IMR-90 (cell line): Measurements from ENCODE around the gene LONP2.
A peak's percentile ranks its signal among the peaks of the same experiment; 100 is the strongest.

Experiments used
- BHLHE40 ChIP-seq: fragments of 150-350 bp; IDR thresholded peaks from 2 replicates; pipeline ENCODE4 v1.6.1; 2016; ENCODE audit warnings: mild to moderate bottlenecking, low read depth, low read length
- CHD1 ChIP-seq: IDR thresholded peaks from 2 replicates; pipeline ENCODE4 v1.6.1; 2012; ENCODE audit warnings: low read depth, low read length, improper control_type of control experiment
- FOS ChIP-seq: fragments of 150-350 bp; IDR thresholded peaks from 2 replicates; pipeline ENCODE4 v1.6.1; 2016; ENCODE audit warnings: low read depth, low read length
- MAFK ChIP-seq: IDR thresholded peaks from 2 replicates; pipeline ENCODE4 v1.6.1; 2012; ENCODE audit warnings: low read depth, low read length, improper control_type of control experiment
- MAZ ChIP-seq: IDR thresholded peaks from 2 replicates; pipeline ENCODE4 v1.6.1; 2012; ENCODE audit warnings: low read depth, mild to moderate bottlenecking, low read length, improper control_type of control experiment, moderate library complexity, borderline replicate concordance
- MXI1 ChIP-seq: IDR thresholded peaks from 2 replicates; pipeline ENCODE4 v1.6.1; 2012; ENCODE audit warnings: low read depth, mild to moderate bottlenecking, low read length, moderate library complexity, borderline replicate concordance
- NFE2L2 ChIP-seq: fragments of 150-350 bp; IDR thresholded peaks from 2 replicates; pipeline ENCODE4 v1.6.1; 2016; ENCODE audit warnings: low read depth, mild to moderate bottlenecking, low read length
- POLR2A ChIP-seq: IDR thresholded peaks from 2 replicates; pipeline ENCODE4 v1.6.1; 2012; ENCODE audit warnings: mild to moderate bottlenecking, low read depth, low read length
- RAD21 ChIP-seq: IDR thresholded peaks from 2 replicates; pipeline ENCODE4 v1.6.1; 2012; ENCODE audit warnings: low read length, improper control_type of control experiment
- SMC3 ChIP-seq: fragments of 150-350 bp; IDR thresholded peaks from 2 replicates; pipeline ENCODE4 v1.6.1; 2016; ENCODE audit warnings: low read depth, mild to moderate bottlenecking, antibody characterized with exemption, low read length, moderate library complexity
- TF ChIP-seq, protein P1 (sequence below): conservative IDR thresholded peaks from 2 replicates; pipeline ENCODE4 v1.5.1; 2012; ENCODE audit warnings: mild to moderate bottlenecking, low read depth, low read length, improper control_type of control experiment
- TF ChIP-seq, protein P2 (sequence below): fragments of 150-350 bp; IDR thresholded peaks from 2 replicates; pipeline ENCODE4 v1.6.1; 2017; ENCODE audit warnings: mild to moderate bottlenecking, antibody characterized with exemption, low read length, low read depth
- TF ChIP-seq, protein P3 (sequence below): fragments of 150-350 bp; IDR thresholded peaks from 2 replicates; pipeline ENCODE4 v1.6.1; 2016; ENCODE audit warnings: low read depth, mild to moderate bottlenecking, low read length, moderate library complexity, borderline replicate concordance

DNA sequence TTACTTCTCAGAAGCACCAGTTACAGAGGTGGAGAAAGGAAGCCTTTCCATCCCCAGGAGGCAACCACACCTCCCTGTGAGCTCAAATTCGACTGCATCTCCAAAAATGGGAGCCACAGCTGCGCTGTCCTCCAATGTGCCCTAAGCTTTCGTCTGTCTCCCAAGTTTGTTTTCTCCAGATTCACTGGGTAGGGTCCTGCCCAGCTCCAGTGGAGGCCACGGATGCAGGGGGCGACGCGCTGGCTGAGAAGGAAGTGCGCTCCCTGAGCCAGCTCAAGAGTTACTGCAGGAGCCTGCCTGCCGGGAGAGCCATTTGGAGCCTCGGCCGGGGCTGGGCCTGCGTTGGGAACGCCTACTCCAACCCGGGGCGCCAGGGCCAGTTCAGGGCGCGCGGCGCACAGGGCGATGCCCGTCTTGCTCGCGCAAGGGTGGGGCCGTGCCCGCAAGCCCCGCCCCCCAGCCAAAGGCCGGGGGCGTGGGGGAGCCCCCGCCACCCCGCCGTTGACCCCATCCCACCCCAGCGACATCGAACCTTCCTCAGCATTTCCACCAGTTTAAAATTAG, 121.6 kb downstream of the LONP2 start:
- TF ChIP-seq POLR2A = peak; percentile 77
- TF ChIP-seq, protein P1, sequence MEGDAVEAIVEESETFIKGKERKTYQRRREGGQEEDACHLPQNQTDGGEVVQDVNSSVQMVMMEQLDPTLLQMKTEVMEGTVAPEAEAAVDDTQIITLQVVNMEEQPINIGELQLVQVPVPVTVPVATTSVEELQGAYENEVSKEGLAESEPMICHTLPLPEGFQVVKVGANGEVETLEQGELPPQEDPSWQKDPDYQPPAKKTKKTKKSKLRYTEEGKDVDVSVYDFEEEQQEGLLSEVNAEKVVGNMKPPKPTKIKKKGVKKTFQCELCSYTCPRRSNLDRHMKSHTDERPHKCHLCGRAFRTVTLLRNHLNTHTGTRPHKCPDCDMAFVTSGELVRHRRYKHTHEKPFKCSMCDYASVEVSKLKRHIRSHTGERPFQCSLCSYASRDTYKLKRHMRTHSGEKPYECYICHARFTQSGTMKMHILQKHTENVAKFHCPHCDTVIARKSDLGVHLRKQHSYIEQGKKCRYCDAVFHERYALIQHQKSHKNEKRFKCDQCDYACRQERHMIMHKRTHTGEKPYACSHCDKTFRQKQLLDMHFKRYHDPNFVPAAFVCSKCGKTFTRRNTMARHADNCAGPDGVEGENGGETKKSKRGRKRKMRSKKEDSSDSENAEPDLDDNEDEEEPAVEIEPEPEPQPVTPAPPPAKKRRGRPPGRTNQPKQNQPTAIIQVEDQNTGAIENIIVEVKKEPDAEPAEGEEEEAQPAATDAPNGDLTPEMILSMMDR = no peak
- no peak for TF ChIP-seq BHLHE40
- TF ChIP-seq, protein P2, sequence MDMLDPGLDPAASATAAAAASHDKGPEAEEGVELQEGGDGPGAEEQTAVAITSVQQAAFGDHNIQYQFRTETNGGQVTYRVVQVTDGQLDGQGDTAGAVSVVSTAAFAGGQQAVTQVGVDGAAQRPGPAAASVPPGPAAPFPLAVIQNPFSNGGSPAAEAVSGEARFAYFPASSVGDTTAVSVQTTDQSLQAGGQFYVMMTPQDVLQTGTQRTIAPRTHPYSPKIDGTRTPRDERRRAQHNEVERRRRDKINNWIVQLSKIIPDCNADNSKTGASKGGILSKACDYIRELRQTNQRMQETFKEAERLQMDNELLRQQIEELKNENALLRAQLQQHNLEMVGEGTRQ = no peak
- no peak; the same call in 1 of the 2 replicates for TF ChIP-seq MAZ
- TF ChIP-seq, protein P3, sequence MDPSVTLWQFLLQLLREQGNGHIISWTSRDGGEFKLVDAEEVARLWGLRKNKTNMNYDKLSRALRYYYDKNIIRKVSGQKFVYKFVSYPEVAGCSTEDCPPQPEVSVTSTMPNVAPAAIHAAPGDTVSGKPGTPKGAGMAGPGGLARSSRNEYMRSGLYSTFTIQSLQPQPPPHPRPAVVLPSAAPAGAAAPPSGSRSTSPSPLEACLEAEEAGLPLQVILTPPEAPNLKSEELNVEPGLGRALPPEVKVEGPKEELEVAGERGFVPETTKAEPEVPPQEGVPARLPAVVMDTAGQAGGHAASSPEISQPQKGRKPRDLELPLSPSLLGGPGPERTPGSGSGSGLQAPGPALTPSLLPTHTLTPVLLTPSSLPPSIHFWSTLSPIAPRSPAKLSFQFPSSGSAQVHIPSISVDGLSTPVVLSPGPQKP = no peak
- TF ChIP-seq MAFK = no peak
- no peak for TF ChIP-seq RAD21
- no peak for TF ChIP-seq NFE2L2
- TF ChIP-seq MXI1 = no peak
- no peak for TF ChIP-seq SMC3
- no peak for TF ChIP-seq FOS
- TF ChIP-seq CHD1 = no peak
